WTC11 (cell line): ENCODE data around the gene PSMB11. TPM values are rescaled to one million over a fixed set of nuclear protein-coding genes. Genes with fewer than 3 reads are reported as not detected.

Experiments
- ATAC-seq: fragments of 200-7000 bp; cut with Tn5 transposase; 2 replicates; pipeline ENCODE4 v1.10.0; 2021; ENCODE audit warnings: mild to moderate bottlenecking, moderate library complexity
- CTCF ChIA-PET: fragments of 300-600 bp; sonication (Branson Sonifier 250); formaldehyde crosslinking; loops from one replicate; lab custom pipeline; 2021; ENCODE audit warnings: antibody characterized with exemption; lab: Charles Lee
- POLR2A ChIA-PET: fragments of 350-600 bp; sonication (Branson Sonifier 250); formaldehyde crosslinking; loops from one replicate; lab custom pipeline; 2021; ENCODE audit warnings: antibody characterized with exemption; lab: Charles Lee
- DNase-seq: peaks from one replicate; pipeline ENCODE4 v3.0.0; 2021; ENCODE audit warnings: low spot score
- H3K27ac Mint-ChIP-seq: 2 replicates; pipeline ENCODE4 v1.8.0; 2021; ENCODE audit warnings: mixed read lengths
- H3K27me3 Mint-ChIP-seq: 2 replicates; pipeline ENCODE4 v1.8.0; 2021; ENCODE audit warnings: low read depth, mild to moderate bottlenecking, moderate library complexity, mixed read lengths
- H3K36me3 Mint-ChIP-seq: 2 replicates; pipeline ENCODE4 v1.8.0; 2021; ENCODE audit warnings: mixed read lengths
- H3K4me1 Mint-ChIP-seq: 2 replicates; pipeline ENCODE4 v1.8.0; 2022; ENCODE audit warnings: mixed read lengths
- H3K4me3 Mint-ChIP-seq: 2 replicates; pipeline ENCODE4 v1.8.0; 2021; ENCODE audit warnings: mild to moderate bottlenecking, moderate library complexity, mixed read lengths
- H3K9me3 Mint-ChIP-seq: 2 replicates; pipeline ENCODE4 v1.8.0; 2021; ENCODE audit warnings: mixed read lengths
- ERG ChIP-seq: fragments of 250-450 bp; sonication (Bioruptor Pico); IDR thresholded peaks from 2 replicates; pipeline ENCODE4 v1.8.0; 2021; ENCODE audit warnings: mild to moderate bottlenecking
- FOXK1 ChIP-seq: sonication (generic); formaldehyde crosslinking; IDR thresholded peaks from 2 replicates; pipeline ENCODE4 v1.8.0; 2022; ENCODE audit warnings: mild to moderate bottlenecking, moderate library complexity, missing genetic modification reagents
- FOXP4 ChIP-seq: sonication (generic); formaldehyde crosslinking; IDR thresholded peaks from 2 replicates; pipeline ENCODE4 v1.8.0; 2022; ENCODE audit warnings: mild to moderate bottlenecking, missing genetic modification reagents
- HMGXB4 ChIP-seq: sonication (generic); formaldehyde crosslinking; IDR thresholded peaks from 2 replicates; pipeline ENCODE4 v1.8.1; 2023; ENCODE audit warnings: mild to moderate bottlenecking, moderate library complexity, missing genetic modification reagents
- MXD4 ChIP-seq: fragments of 250-450 bp; sonication (Bioruptor Pico); IDR thresholded peaks from 2 replicates; pipeline ENCODE4 v1.8.0; 2021; ENCODE audit warnings: mild to moderate bottlenecking, moderate library complexity, borderline replicate concordance
- OVOL2 ChIP-seq: fragments of 250-450 bp; sonication (Bioruptor Pico); IDR thresholded peaks from 2 replicates; pipeline ENCODE4 v1.9.0; 2021; ENCODE audit warnings: mild to moderate bottlenecking, borderline replicate concordance
- PRDM15 ChIP-seq: sonication (generic); formaldehyde crosslinking; IDR thresholded peaks from 2 replicates; pipeline ENCODE4 v1.8.0; 2022; ENCODE audit warnings: missing genetic modification reagents
- ZNF416 ChIP-seq: fragments of 250-450 bp; sonication (Bioruptor Pico); IDR thresholded peaks from 2 replicates; pipeline ENCODE4 v1.9.0; 2021; ENCODE audit warnings: mild to moderate bottlenecking, inconsistent platforms
- ZNF512 ChIP-seq: sonication (generic); formaldehyde crosslinking; IDR thresholded peaks from 2 replicates; pipeline ENCODE4 v1.8.1; 2022; ENCODE audit warnings: missing genetic modification reagents, borderline replicate concordance
- ZNF532 ChIP-seq: fragments of 250-450 bp; sonication (Bioruptor Pico); IDR thresholded peaks from 2 replicates; pipeline ENCODE4 v1.9.0; 2021; ENCODE audit warnings: mild to moderate bottlenecking, borderline replicate concordance
- total RNA-seq: library from RNA; stranded (reverse); gene quantifications from 3 replicates; pipeline ENCODE4 v1.2.3, GENCODE V29; 2021

PSMB11 gene
- total RNA-seq, 1 experiment from 2014 or later: not detected

GRCh38 chr14:23058654-23059504, 16.9 kb downstream of the PSMB11 start:
- peaks cover 12% of the 10 kb centered on the region for H3K4me1 Mint-ChIP-seq
- POLR2A ChIA-PET: interaction anchor here (0.6 to 2.6 kb wide), 14 partner anchors 10 to 128 kb away, joined by 3 to 13 read pairs (median 6); partner anchors contain the start of genes ACIN1, AJUBA, C14orf119 and PSMB5
- H3K4me3 Mint-ChIP-seq: no peak overlapping the region
- peaks cover 38% of the 10 kb centered on the region for H3K36me3 Mint-ChIP-seq
- H3K27ac Mint-ChIP-seq: peak overlapping the region; percentile 16
- no peak for ATAC-seq
- CTCF ChIA-PET: interaction anchor here (0.6 to 8.8 kb wide), 38 partner anchors 10 to 489 kb away, joined by 3 to 224 read pairs (median 6); partner anchors contain the start of genes ACIN1, AJUBA, C14orf119 and HAUS4
- TF ChIP-seq MXD4 (CRISPR knock-in tag) (no peak), PRDM15 (CRISPR knock-in tag) (peak; percentile 62)
- no peaks in the 10 kb centered on the region for H3K9me3 Mint-ChIP-seq
- peaks cover 5% of the 10 kb centered on the region; the same call in 1 of the 2 replicates for H3K27me3 Mint-ChIP-seq
- no peak for DNase-seq

GRCh38 chr14:23060536-23061260, 18.7 kb downstream of the PSMB11 start:
- Mint-ChIP-seq H3K27ac (no peak overlapping the region; the same call in 1 of the 2 replicates), H3K36me3 (peaks cover 56% of the 10 kb centered on the region)
- CTCF ChIA-PET: interaction anchor here (0.6 to 8.8 kb wide), 8 partner anchors 8 to 467 kb away, joined by 3 to 224 read pairs (median 18); no protein-coding TSS in a partner anchor

More at GRCh38 chr14:23060536-23061260, 18.7 kb downstream of the PSMB11 start:
- peaks cover 5% of the 10 kb centered on the region; the same call in 1 of the 2 replicates for H3K27me3 Mint-ChIP-seq
- POLR2A ChIA-PET: interaction anchor here (0.7 to 1.3 kb wide), 3 partner anchors 11 to 85 kb away, joined by 3 read pairs; partner anchors contain the start of genes ACIN1 and C14orf119
- no peaks in the 10 kb centered on the region for H3K9me3 Mint-ChIP-seq
- TF ChIP-seq ERG (no peak), FOXK1 (no peak), ZNF416 (CRISPR knock-in tag) (no peak), OVOL2 (CRISPR knock-in tag) (no peak), ZNF512 (no peak), FOXP4 (no peak), ZNF532 (CRISPR knock-in tag) (no peak), HMGXB4 (no peak)
- TF ChIP-seq, all 79 proteins: peak for 0
- DNase-seq (no peak), ATAC-seq (no peak)
- Mint-ChIP-seq H3K4me1 (peaks cover 11% of the 10 kb centered on the region), H3K4me3 (no peak overlapping the region)
